T-helper 9 cell (primary cell): Measurements from ENCODE around the gene TRERF1.
"Not testable (repeated sequence)": the region's sequence is repeated elsewhere in the genome, so short reads cannot be mapped to it uniquely, and the experiment has no call there.

ENCODE experiments used
- DNase-seq: peaks from one replicate; pipeline ENCODE4 v3.0.0-alpha.2; 2020

The TRERF1 gene

GRCh38 chr6:42207559-42207958 is 244.2 kb downstream of the TRERF1 start:
- DNase-seq = not testable (repeated sequence)

GRCh38 chr6:42204768-42205282 is 246.9 kb downstream of the TRERF1 start:
- DNase-seq = no peak

- no peak for DNase-seq
These were observed 248.5 kb downstream of the TRERF1 start for GRCh38 chr6:42203183-42203582.

- not testable (repeated sequence) for DNase-seq
These were observed 249.4 kb downstream of the TRERF1 start for GRCh38 chr6:42202131-42202915.

GRCh38 chr6:42201382-42201781 is 250.3 kb downstream of the TRERF1 start:
- no peak for DNase-seq

GRCh38 chr6:42200035-42200434 is 251.7 kb downstream of the TRERF1 start:
- DNase-seq = no peak

GRCh38 chr6:42199106-42199981 is 252.4 kb downstream of the TRERF1 start:
- DNase-seq = no peak

- DNase-seq = no peak
These were observed 254.0 kb downstream of the TRERF1 start for GRCh38 chr6:42197555-42198362.

- no peak for DNase-seq
These were observed 256.3 kb downstream of the TRERF1 start for GRCh38 chr6:42195415-42195814.

- no peak for DNase-seq
These were observed 257.7 kb downstream of the TRERF1 start for GRCh38 chr6:42194056-42194455.

GRCh38 chr6:42193491-42193894 is 258.2 kb downstream of the TRERF1 start:
- DNase-seq = no peak

- DNase-seq = not testable (repeated sequence)
These were observed 259.3 kb downstream of the TRERF1 start for GRCh38 chr6:42192385-42192784.

- DNase-seq = no peak
These were observed 261.1 kb downstream of the TRERF1 start for GRCh38 chr6:42190554-42191183.

GRCh38 chr6:42188406-42188805 is 263.3 kb downstream of the TRERF1 start:
- no peak for DNase-seq

- no peak for DNase-seq
These were observed 266.1 kb downstream of the TRERF1 start for GRCh38 chr6:42185597-42185996.

GRCh38 chr6:42184475-42184874 is 267.3 kb downstream of the TRERF1 start:
- DNase-seq = no peak

- no peak for DNase-seq
These were observed 269.6 kb downstream of the TRERF1 start for GRCh38 chr6:42182101-42182500.

- no peak for DNase-seq
These were observed 271.8 kb downstream of the TRERF1 start for GRCh38 chr6:42179945-42180313.

- no peak for DNase-seq
These were observed 272.3 kb downstream of the TRERF1 start for GRCh38 chr6:42179261-42179944.

GRCh38 chr6:42177514-42178364 is 274.0 kb downstream of the TRERF1 start:
- DNase-seq = no peak

- no peak for DNase-seq
These were observed 274.7 kb downstream of the TRERF1 start for GRCh38 chr6:42176981-42177380.
